GM19438 (cell line): ENCODE data around the gene VPS4A.
"Not testable (repeated sequence)": the region's sequence is repeated elsewhere in the genome, so short reads cannot be mapped to it uniquely, and the experiment has no call there.

ENCODE experiments used
- ATAC-seq: cut with Tn5 transposase; IDR thresholded peaks from one replicate; pipeline ENCODE4 v1.9.1; 2021; ENCODE audit warnings: low read depth; ENCODE audit not compliant: unreplicated experiment

Gene VPS4A

GRCh38 chr16:69326172-69326873 lies 15.2 kb downstream of the VPS4A start:
- no peak for ATAC-seq

GRCh38 chr16:69327585-69328310 lies 16.6 kb downstream of the VPS4A start:
- ATAC-seq = no peak

- ATAC-seq = no peak
Observed at GRCh38 chr16:69328854-69329316, 17.7 kb downstream of the VPS4A start.

- ATAC-seq = peak; percentile 33
Observed at GRCh38 chr16:69329369-69330285, 18.5 kb downstream of the VPS4A start.

- ATAC-seq = peak; percentile 93
Observed at GRCh38 chr16:69330286-69331109, 19.3 kb downstream of the VPS4A start, which contains the start of gene PDF. Gene PDF (minus strand): TSS chr16:69330588. CDS start chr16:69330570, 18 bp downstream.

- no peak for ATAC-seq
Observed at GRCh38 chr16:69334696-69335095, 23.5 kb downstream of the VPS4A start.

- no peak for ATAC-seq
Observed at GRCh38 chr16:69338557-69339288, 27.6 kb downstream of the VPS4A start.

- ATAC-seq = peak; percentile 88
Observed at GRCh38 chr16:69339289-69340094, 28.3 kb downstream of the VPS4A start, which contains the start of the genes COG8 and NIP7. Gene COG8 (minus strand): TSS chr16:69339564. CDS start chr16:69339552, 12 bp downstream. Gene NIP7 (plus strand): TSS chr16:69339772. CDS start chr16:69339830, 58 bp downstream.

GRCh38 chr16:69340095-69340644 lies 29.0 kb downstream of the VPS4A start:
- ATAC-seq = no peak

GRCh38 chr16:69344171-69344570 lies 33.0 kb downstream of the VPS4A start:
- no peak for ATAC-seq

- ATAC-seq = no peak
Observed at GRCh38 chr16:69345923-69346322, 34.8 kb downstream of the VPS4A start.

- ATAC-seq = no peak
Observed at GRCh38 chr16:69346683-69347082, 35.5 kb downstream of the VPS4A start.

- no peak for ATAC-seq
Observed at GRCh38 chr16:69348222-69348621, 37.1 kb downstream of the VPS4A start.

GRCh38 chr16:69349536-69349935 lies 38.4 kb downstream of the VPS4A start:
- ATAC-seq = no peak

- ATAC-seq = no peak
Observed at GRCh38 chr16:69350536-69351133, 39.5 kb downstream of the VPS4A start.

- no peak for ATAC-seq
Observed at GRCh38 chr16:69351309-69352027, 40.3 kb downstream of the VPS4A start, which contains the start of gene TMED6. Gene TMED6 (minus strand): TSS chr16:69351786. CDS start chr16:69351753, 33 bp downstream.

- ATAC-seq = not testable (repeated sequence)
Observed at GRCh38 chr16:69360070-69360469, 48.9 kb downstream of the VPS4A start.
